Mesendoderm (in vitro differentiated cells): Measurements from ENCODE around the gene DAB1.

Experiments used
- DNase-seq: peaks from one replicate; pipeline ENCODE4 v3.0.0; 2013
- H2AK5ac ChIP-seq: 2 replicates; pipeline ENCODE4 v1.6.1; 2013; ENCODE audit warnings: low read length, inconsistent platforms
- H2BK120ac ChIP-seq: 2 replicates; pipeline ENCODE4 v1.6.1; 2013; ENCODE audit warnings: low read depth, mild to moderate bottlenecking, low read length, moderate library complexity, mixed read lengths
- H2BK15ac ChIP-seq: replicated peaks from 2 replicates; pipeline ENCODE4 v1.6.1; 2013; ENCODE audit warnings: low read depth, mild to moderate bottlenecking, moderate library complexity
- H2BK5ac ChIP-seq: 2 replicates; pipeline ENCODE4 v1.6.1; 2013; ENCODE audit warnings: low read length, inconsistent platforms
- H3K18ac ChIP-seq: 2 replicates; pipeline ENCODE4 v1.6.1; 2013; ENCODE audit warnings: mild to moderate bottlenecking, low read length, mixed read lengths
- H3K23ac ChIP-seq: one replicate; pipeline ENCODE4 v1.6.1; 2013; ENCODE audit warnings: low read length
- H3K27ac ChIP-seq: 2 replicates; pipeline ENCODE4 v1.5.1; 2013; ENCODE audit warnings: low read depth, mild to moderate bottlenecking, inconsistent platforms, low read length, moderate library complexity
- H3K27me3 ChIP-seq: 2 replicates; pipeline ENCODE4 v1.6.1; 2013; ENCODE audit warnings: low read length, control low read depth, mild to moderate bottlenecking, inconsistent platforms; ENCODE audit not compliant: insufficient read depth, poor library complexity
- H3K36me3 ChIP-seq: 2 replicates; pipeline ENCODE4 v1.6.1; 2013; ENCODE audit warnings: low read length, inconsistent platforms; ENCODE audit not compliant: control insufficient read depth, insufficient read depth
- H3K4ac ChIP-seq: one replicate; pipeline ENCODE4 v1.6.1; 2013; ENCODE audit warnings: low read depth, mild to moderate bottlenecking, low read length, moderate library complexity
- H3K4me1 ChIP-seq: 2 replicates; pipeline ENCODE4 v1.6.1; 2013; ENCODE audit warnings: low read depth, low read length, inconsistent platforms; ENCODE audit not compliant: control insufficient read depth
- H3K4me2 ChIP-seq: 2 replicates; pipeline ENCODE4 v1.6.1; 2013; ENCODE audit warnings: low read length
- H3K4me3 ChIP-seq: 2 replicates; pipeline ENCODE4 v1.5.1; 2013; ENCODE audit warnings: mild to moderate bottlenecking, low read length
- H3K56ac ChIP-seq: one replicate; pipeline ENCODE4 v1.6.1; 2013; ENCODE audit warnings: low read length
- H3K79me1 ChIP-seq: 2 replicates; pipeline ENCODE4 v1.6.1; 2013; ENCODE audit warnings: low read length, inconsistent platforms
- H3K79me2 ChIP-seq: 2 replicates; pipeline ENCODE4 v1.6.1; 2013; ENCODE audit warnings: mild to moderate bottlenecking, low read length; ENCODE audit not compliant: control insufficient read depth, insufficient read depth
- H3K9ac ChIP-seq: 2 replicates; pipeline ENCODE4 v1.6.1; 2013; ENCODE audit warnings: low read length, inconsistent platforms
- H4K5ac ChIP-seq: one replicate; pipeline ENCODE4 v1.6.1; 2013; ENCODE audit warnings: low read length
- H4K8ac ChIP-seq: one replicate; pipeline ENCODE4 v1.6.1; 2013; ENCODE audit warnings: low read depth, mild to moderate bottlenecking, control low read depth, low read length, moderate library complexity
- WGBS: extraction: QIAGEN DNeasy Blood & Tissue Kit; methylation state at CpG from one replicate; pipeline ENCODE4 v1.1.7; 2013; ENCODE audit warnings: low lambda C conversion rate, missing lambda C conversion rate; ENCODE audit not compliant: insufficient coverage; ENCODE audit errors: extremely low coverage; 5-methylcytosine and 5-hydroxymethylcytosine counted together

The DAB1 gene

GRCh38 chr1:57282411-57282810 is 141.4 kb downstream of the DAB1 start:
- H3K4me3 ChIP-seq = no peak overlapping the region
- peaks cover 6% of the 10 kb centered on the region for H3K79me1 ChIP-seq
- H2BK120ac ChIP-seq = no peak overlapping the region
- no peaks in the 10 kb centered on the region for H3K27me3 ChIP-seq
- no peak overlapping the region for H3K23ac ChIP-seq
- H3K9ac ChIP-seq = no peak overlapping the region
- no peak overlapping the region for H4K5ac ChIP-seq
- no peak overlapping the region for H3K18ac ChIP-seq
- no CpG with 5 or more reads among the region's 2 CpGs for WGBS
- no peaks in the 10 kb centered on the region for H3K79me2 ChIP-seq
- H3K36me3 ChIP-seq = no peaks in the 10 kb centered on the region
- H3K27ac ChIP-seq = no peak overlapping the region
- DNase-seq = no peak
- no peak overlapping the region for H3K4me2 ChIP-seq
- no peak overlapping the region for H3K56ac ChIP-seq
- H3K4ac ChIP-seq = no peak overlapping the region
- H2BK5ac ChIP-seq = no peak overlapping the region
- H2BK15ac ChIP-seq = no peak overlapping the region
- H2AK5ac ChIP-seq = no peak overlapping the region
- H3K4me1 ChIP-seq = no peaks in the 10 kb centered on the region
- no peak overlapping the region for H4K8ac ChIP-seq

GRCh38 chr1:57281324-57281723 is 142.5 kb downstream of the DAB1 start:
- H3K4me1 ChIP-seq = no peaks in the 10 kb centered on the region

GRCh38 chr1:57279909-57280666 is 143.8 kb downstream of the DAB1 start:
- no peaks in the 10 kb centered on the region for H3K4me1 ChIP-seq
- H3K4me2 ChIP-seq = no peak overlapping the region
- H3K27me3 ChIP-seq = no peaks in the 10 kb centered on the region
- H3K36me3 ChIP-seq = no peaks in the 10 kb centered on the region
- DNase-seq = peak; percentile 12
- no peak overlapping the region for H3K23ac ChIP-seq
- no peak overlapping the region for H3K4ac ChIP-seq
- no peak overlapping the region for H2BK5ac ChIP-seq
- no peaks in the 10 kb centered on the region for H3K79me2 ChIP-seq
- no peak overlapping the region for H3K9ac ChIP-seq
- no peak overlapping the region for H4K5ac ChIP-seq
- no peak overlapping the region for H4K8ac ChIP-seq
- H3K27ac ChIP-seq = no peak overlapping the region
- no peak overlapping the region for H2BK15ac ChIP-seq
- H2BK120ac ChIP-seq = no peak overlapping the region
- no peak overlapping the region for H2AK5ac ChIP-seq
- H3K18ac ChIP-seq = no peak overlapping the region
- no CpG with 5 or more reads among the region's 3 CpGs for WGBS
- H3K4me3 ChIP-seq = no peak overlapping the region
- no peak overlapping the region for H3K56ac ChIP-seq
- H3K79me1 ChIP-seq = peaks cover 6% of the 10 kb centered on the region

More at GRCh38 chr1:57281324-57281723, 142.5 kb downstream of the DAB1 start:
- H2BK120ac ChIP-seq = no peak overlapping the region
- no peak overlapping the region for H4K5ac ChIP-seq
- no peak overlapping the region for H3K27ac ChIP-seq
- no peak overlapping the region for H3K9ac ChIP-seq
- H2BK15ac ChIP-seq = no peak overlapping the region
- no peak overlapping the region for H3K4ac ChIP-seq
- no peak overlapping the region for H4K8ac ChIP-seq
- no peaks in the 10 kb centered on the region for H3K36me3 ChIP-seq
- no peak overlapping the region for H3K4me3 ChIP-seq
- H3K79me2 ChIP-seq = no peaks in the 10 kb centered on the region
- H3K79me1 ChIP-seq = peaks cover 6% of the 10 kb centered on the region
- H2AK5ac ChIP-seq = no peak overlapping the region
- H2BK5ac ChIP-seq = no peak overlapping the region
- no peaks in the 10 kb centered on the region for H3K27me3 ChIP-seq
- H3K18ac ChIP-seq = no peak overlapping the region
- peak; percentile 30 for DNase-seq
- H3K56ac ChIP-seq = no peak overlapping the region
- WGBS = no CpG with 5 or more reads among the region's 5 CpGs
- no peak overlapping the region for H3K4me2 ChIP-seq
- no peak overlapping the region for H3K23ac ChIP-seq

DNA sequence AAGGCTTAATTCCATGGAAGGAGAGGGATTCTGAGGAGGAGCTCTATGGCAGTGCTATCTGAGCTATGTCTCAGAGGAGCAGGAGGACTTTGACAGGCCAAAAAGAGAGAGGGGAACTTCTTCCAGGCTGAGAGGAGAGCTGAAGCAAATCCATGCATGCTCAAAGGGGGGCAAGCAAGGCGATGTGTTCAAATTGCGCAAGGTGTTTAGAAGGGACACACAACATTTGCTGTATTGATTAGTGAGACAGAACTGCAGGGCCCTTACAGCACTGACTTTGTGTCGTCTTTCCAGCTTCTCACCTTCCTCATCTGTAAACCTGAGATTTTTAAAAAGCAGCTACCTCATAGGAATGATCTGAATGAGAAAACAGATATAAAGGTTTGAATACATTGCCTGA is 145.3 kb downstream of the DAB1 start:
- Histone ChIP-seq H3K18ac (no peak overlapping the region), H4K5ac (no peak overlapping the region)

DNA sequence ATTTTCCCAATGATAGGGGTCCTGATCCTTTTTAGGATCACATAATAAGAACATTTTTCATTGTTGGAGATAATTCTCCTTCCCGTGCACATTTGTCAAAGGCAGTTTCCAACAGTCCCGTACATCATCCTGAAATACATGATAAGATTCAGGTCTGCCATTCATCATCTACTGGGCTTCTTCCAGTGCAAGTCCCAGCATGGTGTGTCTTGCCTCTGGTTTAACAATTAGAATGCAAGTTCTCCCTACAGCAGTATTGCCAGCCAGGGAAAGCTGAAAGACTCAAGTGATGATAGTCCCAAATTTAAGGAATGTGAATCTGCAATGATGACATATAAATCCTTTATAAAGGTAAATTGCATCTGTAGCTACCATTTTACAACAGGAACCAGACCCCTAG is 146.2 kb downstream of the DAB1 start:
- no peak overlapping the region for H2AK5ac ChIP-seq
- H2BK120ac ChIP-seq = no peak overlapping the region
- no peak overlapping the region for H3K23ac ChIP-seq
- H3K4me2 ChIP-seq = no peak overlapping the region
- no peaks in the 10 kb centered on the region for H3K27me3 ChIP-seq
- H4K8ac ChIP-seq = no peak overlapping the region
- no peaks in the 10 kb centered on the region for H3K36me3 ChIP-seq
- H3K79me2 ChIP-seq = no peaks in the 10 kb centered on the region
- H2BK5ac ChIP-seq = no peak overlapping the region
- H3K4me1 ChIP-seq = no peaks in the 10 kb centered on the region
- no peak overlapping the region for H2BK15ac ChIP-seq
- no CpG with 5 or more reads among the region's 2 CpGs for WGBS
- H3K4ac ChIP-seq = no peak overlapping the region
- no peak overlapping the region for H3K18ac ChIP-seq
- no peak overlapping the region for H3K4me3 ChIP-seq
- no peak overlapping the region for H3K9ac ChIP-seq
- no peak overlapping the region for H3K27ac ChIP-seq
- DNase-seq = no peak
- no peak overlapping the region for H4K5ac ChIP-seq
- peaks cover 8% of the 10 kb centered on the region for H3K79me1 ChIP-seq
- no peak overlapping the region for H3K56ac ChIP-seq

More for the DNA sequence above, 145.3 kb downstream of the DAB1 start:
- H3K36me3 ChIP-seq = no peaks in the 10 kb centered on the region
- no peaks in the 10 kb centered on the region for H3K27me3 ChIP-seq
- no peak overlapping the region for H3K4me2 ChIP-seq
- no peak overlapping the region for H2AK5ac ChIP-seq
- no peak overlapping the region for H2BK5ac ChIP-seq
- no peak overlapping the region for H3K4me3 ChIP-seq
- no peak overlapping the region for H3K23ac ChIP-seq
- WGBS = no CpG with 5 or more reads among the region's 3 CpGs
- H4K8ac ChIP-seq = no peak overlapping the region
- no peak for DNase-seq
- no peaks in the 10 kb centered on the region for H3K4me1 ChIP-seq
- no peak overlapping the region for H3K56ac ChIP-seq
- H3K79me2 ChIP-seq = no peaks in the 10 kb centered on the region
- H3K79me1 ChIP-seq = peaks cover 6% of the 10 kb centered on the region
- no peak overlapping the region for H3K9ac ChIP-seq
- H3K27ac ChIP-seq = no peak overlapping the region
- no peak overlapping the region for H3K4ac ChIP-seq
- no peak overlapping the region for H2BK15ac ChIP-seq
- no peak overlapping the region for H2BK120ac ChIP-seq

DNA sequence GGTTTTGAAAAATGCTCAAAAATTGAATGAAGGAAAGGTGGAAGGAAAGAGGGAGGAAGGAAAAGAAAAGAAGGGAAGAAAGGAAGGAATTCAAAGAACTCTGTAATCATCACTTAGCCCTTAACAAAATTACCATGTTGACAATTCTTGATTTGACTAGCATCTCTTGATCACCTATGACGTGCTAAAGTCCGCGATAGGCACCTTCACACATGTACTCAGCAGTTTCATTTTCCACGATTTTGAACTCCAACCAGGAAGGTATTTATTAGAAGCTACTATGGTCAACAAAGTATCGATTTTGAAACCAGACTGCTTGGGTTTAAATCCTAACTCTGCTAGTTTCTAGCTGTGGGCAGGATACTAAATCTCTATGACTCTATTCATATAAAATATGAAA is 146.9 kb downstream of the DAB1 start:
- H3K56ac ChIP-seq = no peak overlapping the region
- peaks cover 8% of the 10 kb centered on the region for H3K79me1 ChIP-seq
- no peaks in the 10 kb centered on the region for H3K36me3 ChIP-seq
- no peaks in the 10 kb centered on the region for H3K27me3 ChIP-seq
- H2BK15ac ChIP-seq = no peak overlapping the region
- no peaks in the 10 kb centered on the region for H3K4me1 ChIP-seq
- H3K4me2 ChIP-seq = no peak overlapping the region
- no peak overlapping the region for H3K4ac ChIP-seq
- no peak overlapping the region for H3K27ac ChIP-seq
- no peak overlapping the region for H2BK120ac ChIP-seq
- no peak overlapping the region for H4K5ac ChIP-seq
- no CpG with 5 or more reads among the region's 5 CpGs for WGBS
- no peak overlapping the region for H2AK5ac ChIP-seq
- no peak overlapping the region for H2BK5ac ChIP-seq
- H3K9ac ChIP-seq = no peak overlapping the region
- no peak overlapping the region for H3K23ac ChIP-seq
- no peak for DNase-seq
- no peak overlapping the region for H3K18ac ChIP-seq
- H4K8ac ChIP-seq = no peak overlapping the region
- no peaks in the 10 kb centered on the region for H3K79me2 ChIP-seq
- H3K4me3 ChIP-seq = no peak overlapping the region
